Prostate gland (tissue), 2 donors: ENCODE results near the gene IGSF6.

Experiments
- CTCF ChIP-seq, 4 experiments: fragments of 200-600 bp in 2 of 4; fragments of 450-650 bp in 2 of 4; sonication (generic) in 2 of 4; IDR thresholded peaks; 1 replicate in 3 of 4; 2 replicates in 1 of 4; pipeline ENCODE4 v1.5.1; 2016 to 2019; ENCODE audit warnings: antibody characterized with exemption in 4 of 4, mild to moderate bottlenecking in 2 of 4, moderate library complexity in 2 of 4
- POLR2A ChIP-seq: fragments of 450-650 bp; IDR thresholded peaks from one replicate; pipeline ENCODE4 v1.6.1; 2016; ENCODE audit warnings: antibody characterized with exemption, mild to moderate bottlenecking
- POLR2AphosphoS5 ChIP-seq: sonication (generic); formaldehyde crosslinking; IDR thresholded peaks from one replicate; pipeline ENCODE4 v1.6.1; 2017; ENCODE audit warnings: antibody characterized with exemption

- TF ChIP-seq CTCF (IDR thresholded peaks at IDR 0.05) (no peak), POLR2A (no peak), POLR2AphosphoS5 (no peak)
Measured at GRCh38 chr16:21646091-21646490, 6.3 kb downstream of the IGSF6 start.
